ENCODE data around the gene LHX2. TPM values are rescaled to one million over a fixed set of nuclear protein-coding genes. Genes with fewer than 3 reads are reported as not detected.

Gene LHX2
- total RNA-seq, 1 experiment from 2014 or later = 1.4 TPM

DNA sequence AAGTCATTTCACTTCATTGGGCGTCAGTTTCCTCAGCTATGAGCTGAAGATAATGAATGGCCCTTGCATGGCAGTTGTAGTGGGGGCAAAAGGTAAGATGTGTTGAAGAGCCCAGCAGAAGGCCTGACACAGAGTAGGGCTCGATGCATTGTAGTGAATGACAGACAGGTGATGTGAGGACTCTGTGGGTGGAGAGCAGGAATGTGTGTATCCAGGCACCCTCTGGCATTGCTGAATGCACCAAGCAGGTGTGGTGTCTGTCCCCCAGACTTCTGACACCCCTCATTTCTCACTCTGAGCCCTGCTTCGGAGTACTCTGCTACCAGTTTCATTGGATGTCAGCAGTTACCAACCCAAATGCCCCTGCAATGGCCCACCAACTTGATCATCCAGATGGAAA lies 22.4 kb downstream of the LHX2 start:
- Histone ChIP-seq H3K9me3 (ENCODE audit: insufficient read depth, low read depth) (no peaks in the 10 kb centered on the region), H3K36me3 (ENCODE audit: low read depth) (no peaks in the 10 kb centered on the region), H3K4me3 (no peak overlapping the region), H3K27me3 (ENCODE audit: insufficient read depth, low read depth) (peaks cover 36% of the 10 kb centered on the region), H3K79me2 (ENCODE audit: low read depth) (no peaks in the 10 kb centered on the region), H3F3A (ENCODE audit: insufficient read depth, low read depth) (no peaks in the 10 kb centered on the region), H3K9me2 (ENCODE audit: insufficient read depth) (no peaks in the 10 kb centered on the region), H3K27ac (no peak overlapping the region), H3K4me2 (no peak overlapping the region), H2AFZ (no peak overlapping the region), H3K4me1 (replicated peaks; ENCODE audit: insufficient read depth) (no peaks in the 10 kb centered on the region), H4K20me1 (ENCODE audit: insufficient read depth) (no peaks in the 10 kb centered on the region)
- no peak for DNase-seq
- ChIA-PET CTCF (no interaction called here), POLR2A (ENCODE audit: unreplicated experiment) (no interaction called here)
- intact Hi-C loops (cut with micrococcal nuclease; ENCODE audit: unreplicated experiment) = no loop called here
- TF ChIP-seq EZH2 (IDR thresholded peaks at IDR 0.05; ENCODE audit: low read depth) = no peak
- TF ChIP-seq, protein P1, sequence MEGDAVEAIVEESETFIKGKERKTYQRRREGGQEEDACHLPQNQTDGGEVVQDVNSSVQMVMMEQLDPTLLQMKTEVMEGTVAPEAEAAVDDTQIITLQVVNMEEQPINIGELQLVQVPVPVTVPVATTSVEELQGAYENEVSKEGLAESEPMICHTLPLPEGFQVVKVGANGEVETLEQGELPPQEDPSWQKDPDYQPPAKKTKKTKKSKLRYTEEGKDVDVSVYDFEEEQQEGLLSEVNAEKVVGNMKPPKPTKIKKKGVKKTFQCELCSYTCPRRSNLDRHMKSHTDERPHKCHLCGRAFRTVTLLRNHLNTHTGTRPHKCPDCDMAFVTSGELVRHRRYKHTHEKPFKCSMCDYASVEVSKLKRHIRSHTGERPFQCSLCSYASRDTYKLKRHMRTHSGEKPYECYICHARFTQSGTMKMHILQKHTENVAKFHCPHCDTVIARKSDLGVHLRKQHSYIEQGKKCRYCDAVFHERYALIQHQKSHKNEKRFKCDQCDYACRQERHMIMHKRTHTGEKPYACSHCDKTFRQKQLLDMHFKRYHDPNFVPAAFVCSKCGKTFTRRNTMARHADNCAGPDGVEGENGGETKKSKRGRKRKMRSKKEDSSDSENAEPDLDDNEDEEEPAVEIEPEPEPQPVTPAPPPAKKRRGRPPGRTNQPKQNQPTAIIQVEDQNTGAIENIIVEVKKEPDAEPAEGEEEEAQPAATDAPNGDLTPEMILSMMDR (conservative IDR thresholded peaks at IDR 0.05) = no peak
- no TSS peak for BruUV-seq (replicated peaks)

DNA sequence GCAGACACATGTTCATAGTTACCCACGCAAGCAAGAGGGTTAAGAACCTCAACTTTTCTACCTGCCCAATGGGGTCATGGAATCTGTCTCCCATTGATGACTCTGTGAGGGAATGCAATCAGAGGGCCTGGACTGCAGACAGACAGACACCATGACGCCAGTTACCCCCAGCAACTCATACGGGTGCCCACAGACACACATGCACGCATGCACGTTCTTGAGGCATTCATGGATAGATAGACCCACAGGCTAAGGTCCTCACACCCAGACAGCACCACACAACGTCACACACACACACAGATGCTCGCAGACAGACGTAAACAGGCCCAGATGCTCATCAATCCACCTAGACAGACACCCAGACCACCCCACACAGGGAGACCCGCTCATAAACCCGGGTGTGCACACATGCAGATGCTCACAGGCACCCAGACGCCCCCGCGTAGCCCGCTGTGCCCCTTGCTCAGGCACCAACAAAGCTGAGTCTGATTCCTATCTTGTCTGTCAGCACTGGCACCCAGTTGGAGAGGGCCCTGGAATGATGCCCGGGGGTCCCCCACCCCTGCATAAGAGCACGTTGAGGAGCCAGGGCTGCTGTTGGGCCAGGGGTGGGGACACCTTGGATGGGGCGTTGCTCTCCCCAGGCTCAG lies 23.6 kb downstream of the LHX2 start:
- ChIA-PET CTCF (interaction anchor here (0.6 kb wide), 1 partner anchor 633 kb away, joined by 3 read pairs; no protein-coding TSS in a partner anchor), POLR2A (ENCODE audit: unreplicated experiment) (no interaction called here)
- no peaks in the 10 kb centered on the region for H3K4me1 ChIP-seq (replicated peaks; ENCODE audit: insufficient read depth)
- H3K36me3 ChIP-seq (ENCODE audit: low read depth) = no peaks in the 10 kb centered on the region
- intact Hi-C loops (cut with micrococcal nuclease; ENCODE audit: unreplicated experiment) = no loop called here
- H3K4me2 ChIP-seq = no peak overlapping the region
- TF ChIP-seq EZH2 (IDR thresholded peaks at IDR 0.05; ENCODE audit: low read depth) = no peak
- H3K27me3 ChIP-seq (ENCODE audit: insufficient read depth, low read depth) = peaks cover 40% of the 10 kb centered on the region
- no peak overlapping the region for H2AFZ ChIP-seq
- no TSS peak for BruUV-seq (replicated peaks)
- no peaks in the 10 kb centered on the region for H4K20me1 ChIP-seq (ENCODE audit: insufficient read depth)
- H3K79me2 ChIP-seq (ENCODE audit: low read depth) = no peaks in the 10 kb centered on the region
- H3K9me2 ChIP-seq (ENCODE audit: insufficient read depth) = no peaks in the 10 kb centered on the region
- H3F3A ChIP-seq (ENCODE audit: insufficient read depth, low read depth) = no peaks in the 10 kb centered on the region
- no peaks in the 10 kb centered on the region for H3K9me3 ChIP-seq (ENCODE audit: insufficient read depth, low read depth)
- no peak for DNase-seq
- H3K4me3 ChIP-seq = no peak overlapping the region
- no peak overlapping the region for H3K27ac ChIP-seq

DNA sequence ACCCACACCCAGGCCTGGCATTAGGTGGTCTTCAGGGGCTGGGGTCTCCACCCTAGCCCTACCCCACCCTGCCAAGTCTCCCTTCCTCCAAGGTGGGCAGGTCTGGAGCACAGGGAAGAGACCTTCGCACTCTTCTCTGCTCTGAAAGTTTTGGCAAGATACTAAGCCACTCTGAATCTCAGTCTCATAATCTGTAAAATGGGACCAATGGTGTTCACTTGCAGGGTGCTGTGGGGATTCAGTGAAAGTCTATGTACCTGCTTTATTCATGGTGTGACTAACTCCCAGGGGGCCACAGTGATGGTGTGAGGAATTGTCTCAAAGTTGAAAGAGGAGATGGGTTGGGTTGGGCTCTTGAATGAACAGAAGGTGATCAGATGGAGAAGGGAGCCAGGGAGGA lies 25.0 kb downstream of the LHX2 start:
- POLR2A ChIA-PET (ENCODE audit: unreplicated experiment) = no interaction called here
- CTCF ChIA-PET = no interaction called here
- peaks cover 50% of the 10 kb centered on the region for H3K27me3 ChIP-seq (ENCODE audit: insufficient read depth, low read depth)

More for the DNA sequence above, 25.0 kb downstream of the LHX2 start:
- H3K79me2 ChIP-seq (ENCODE audit: low read depth) = no peaks in the 10 kb centered on the region
- intact Hi-C loops (cut with micrococcal nuclease; ENCODE audit: unreplicated experiment) = no loop called here
- H3K9me2 ChIP-seq (ENCODE audit: insufficient read depth) = no peaks in the 10 kb centered on the region
- no peaks in the 10 kb centered on the region for H3K9me3 ChIP-seq (ENCODE audit: insufficient read depth, low read depth)
- TF ChIP-seq EZH2 (IDR thresholded peaks at IDR 0.05; ENCODE audit: low read depth) = no peak
- TF ChIP-seq, protein P1 (conservative IDR thresholded peaks at IDR 0.05) = no peak
- DNase-seq = no peak
- H3K36me3 ChIP-seq (ENCODE audit: low read depth) = no peaks in the 10 kb centered on the region
- no peak overlapping the region for H3K27ac ChIP-seq
- H3K4me1 ChIP-seq (replicated peaks; ENCODE audit: insufficient read depth) = no peaks in the 10 kb centered on the region
- H3K4me2 ChIP-seq = no peak overlapping the region
- H3K4me3 ChIP-seq = no peak overlapping the region
- no peaks in the 10 kb centered on the region for H4K20me1 ChIP-seq (ENCODE audit: insufficient read depth)
- H3F3A ChIP-seq (ENCODE audit: insufficient read depth, low read depth) = no peaks in the 10 kb centered on the region
- no TSS peak for BruUV-seq (replicated peaks)
- no peak overlapping the region for H2AFZ ChIP-seq

All from PC-9 (cell line).